CD14-positive monocyte (primary cell): ENCODE measurements around the gene TSN. TPM values are rescaled to one million over a fixed set of nuclear protein-coding genes. Genes with fewer than 3 reads are reported as not detected.

Experiments
- DNase-seq, 3 donors: peaks; one replicate each; pipeline ENCODE4 v3.0.0-alpha.2; 2011 to 2022
- H2AFZ ChIP-seq: 2 replicates; pipeline ENCODE4 v1.6.0; 2012; ENCODE audit warnings: mild to moderate bottlenecking, low read depth, low read length, inconsistent platforms; ENCODE audit not compliant: insufficient read depth, poor library complexity, severe bottlenecking
- H3K27ac ChIP-seq, 2 donors: 1 replicate in 1 of 2; 2 replicates in 1 of 2; pipeline ENCODE4 v1.5.1; 2012 to 2013; ENCODE audit warnings: low read length in 2 of 2, control low read depth in 1 of 2, inconsistent platforms in 1 of 2, low read depth in 1 of 2, mild to moderate bottlenecking in 1 of 2
- H3K27me3 ChIP-seq, 2 donors: one replicate each; pipeline versions ENCODE4 v1.6.0 to v1.6.1; 2011 to 2013; ENCODE audit warnings: low read length in 2 of 2; ENCODE audit not compliant: control insufficient read depth in 2 of 2, insufficient read depth in 2 of 2
- H3K36me3 ChIP-seq, 2 donors: replicated peaks in 1 of 2; 1 replicate in 1 of 2; 2 replicates in 1 of 2; pipeline versions ENCODE4 v1.5.1 to v1.6.1; 2012 to 2013; ENCODE audit warnings: low read length in 2 of 2, control low read depth in 1 of 2, inconsistent platforms in 1 of 2, mild to moderate bottlenecking in 1 of 2; ENCODE audit not compliant: insufficient read depth in 2 of 2, control insufficient read depth in 1 of 2
- H3K4me1 ChIP-seq, 2 donors: 1 replicate in 1 of 2; 2 replicates in 1 of 2; pipeline versions ENCODE4 v1.5.1 to v1.6.1; 2012 to 2013; ENCODE audit warnings: low read length in 2 of 2, control low read depth in 1 of 2, inconsistent platforms in 1 of 2, mild to moderate bottlenecking in 1 of 2, moderate library complexity in 1 of 2; ENCODE audit not compliant: insufficient read depth in 2 of 2, control insufficient read depth in 1 of 2
- H3K4me2 ChIP-seq: replicated peaks from 2 replicates; pipeline ENCODE3; 2012; ENCODE audit warnings: low read length, moderate library complexity, mild to moderate bottlenecking; ENCODE audit not compliant: poor library complexity, severe bottlenecking; ENCODE audit errors: extremely low read depth
- H3K4me3 ChIP-seq, 3 experiments: fragments of 200-600 bp in 1 of 3; sonication (generic) in 1 of 3; replicated peaks in 1 of 3; 1 replicate in 2 of 3; 2 replicates in 1 of 3; pipeline ENCODE4 v1.5.1; 2011 to 2013; ENCODE audit warnings: low read length in 3 of 3, mild to moderate bottlenecking in 3 of 3, control low read depth in 2 of 3, low read depth in 2 of 3, inconsistent platforms in 1 of 3, moderate library complexity in 1 of 3
- H3K79me2 ChIP-seq: 2 replicates; pipeline ENCODE4 v1.6.0; 2012; ENCODE audit warnings: mild to moderate bottlenecking, control low read depth, inconsistent platforms, low read length, moderate library complexity; ENCODE audit not compliant: insufficient read depth
- H3K9ac ChIP-seq: 2 replicates; pipeline ENCODE4 v1.6.0; 2017; ENCODE audit warnings: low read length, mild to moderate bottlenecking; ENCODE audit not compliant: insufficient read depth, poor library complexity, severe bottlenecking
- H3K9me3 ChIP-seq, 2 donors: replicated peaks in 1 of 2; 1 replicate in 1 of 2; 2 replicates in 1 of 2; pipeline versions ENCODE4 v1.5.1 to v1.6.1; 2012 to 2013; ENCODE audit warnings: low read length in 2 of 2, control low read depth in 1 of 2; ENCODE audit not compliant: control insufficient read depth in 1 of 2, insufficient read depth in 1 of 2
- H4K20me1 ChIP-seq: 2 replicates; pipeline ENCODE4 v1.6.0; 2012; ENCODE audit warnings: mild to moderate bottlenecking, low read length, control low read depth, moderate library complexity; ENCODE audit not compliant: insufficient read depth
- H3K27ac Mint-ChIP-seq, 7 donors: one replicate each; pipeline ENCODE4 v1.8.0; 2020; ENCODE audit warnings: mild to moderate bottlenecking in 7 of 7, mixed read lengths in 7 of 7, moderate library complexity in 6 of 7, inconsistent platforms in 2 of 7
- H3K27me3 Mint-ChIP-seq, 3 donors: one replicate each; pipeline ENCODE4 v1.8.0; 2021 to 2022; ENCODE audit warnings: low read depth in 3 of 3, mild to moderate bottlenecking in 3 of 3, mixed read lengths in 3 of 3, moderate library complexity in 3 of 3, inconsistent platforms in 1 of 3
- H3K36me3 Mint-ChIP-seq, 2 donors: one replicate each; pipeline ENCODE4 v1.8.0; 2020; ENCODE audit warnings: mixed read lengths in 2 of 2, inconsistent platforms in 1 of 2, mild to moderate bottlenecking in 1 of 2
- H3K4me1 Mint-ChIP-seq: one replicate; pipeline ENCODE4 v1.8.0; 2020; ENCODE audit warnings: mild to moderate bottlenecking, mixed read lengths
- H3K4me3 Mint-ChIP-seq, 2 donors: one replicate each; pipeline ENCODE4 v1.8.0; 2020; ENCODE audit warnings: mild to moderate bottlenecking in 2 of 2, mixed read lengths in 2 of 2, moderate library complexity in 1 of 2
- H3K9me3 Mint-ChIP-seq, 7 donors: one replicate each; pipeline ENCODE4 v1.8.0; 2020 to 2022; ENCODE audit warnings: mixed read lengths in 7 of 7, mild to moderate bottlenecking in 6 of 7, moderate library complexity in 6 of 7, inconsistent platforms in 2 of 7
- WGBS: methylation state at CpG from one replicate; pipeline ENCODE4 v1.1.5; 2013; ENCODE audit warnings: missing lambda C conversion rate; ENCODE audit not compliant: insufficient coverage; 5-methylcytosine and 5-hydroxymethylcytosine counted together
- intact Hi-C, 2 donors: fragments of 100-400 bp; cut with micrococcal nuclease; formaldehyde crosslinking; loops; one replicate each; pipeline versions ENCODE4 v1.15.0 to v1.15.1; 2023
- polyA plus RNA-seq, 3 donors: library from polyadenylated mRNA; depleted of rRNA in 1 of 3; unstranded in 2 of 3; stranded (reverse) in 1 of 3; fragments of 300-500 nt in 2 of 3; fragments of >200 nt in 1 of 3; fragmentation: Illumina TruSeq in 2 of 3; gene quantifications; 1 replicate in 2 of 3; 2 replicates in 1 of 3; pipeline ENCODE4 v1.2.3, GENCODE V29; 2012 to 2021
- TF ChIP-seq, protein P1 (sequence below): fragments of 200-600 bp; IDR thresholded peaks from one replicate; pipeline ENCODE4 v1.8.0; 2022; ENCODE audit warnings: antibody characterized with exemption, mild to moderate bottlenecking

TSN gene
- polyA plus RNA-seq, 3 donors = 12.2 to 66.5 (median 65.5) TPM

GRCh38 chr2:121778741-121779487 is 23.5 kb downstream of the TSN start:
- H3K9me3 ChIP-seq = no peaks in the 10 kb centered on the region
- Mint-ChIP-seq H3K9me3 (no peaks in the 10 kb centered on the region), H3K27ac (no peak overlapping the region), H3K27me3 (peaks cover 1 to 9% (median 2%) of the 10 kb centered on the region in 3 donors), H3K4me3 (no peak overlapping the region), H3K4me1 (no peaks in the 10 kb centered on the region), H3K36me3 (no peaks in the 10 kb centered on the region)
- no peak overlapping the region for H2AFZ ChIP-seq
- WGBS = 97% methylated on average over 3 of the region's 7 CpGs
- TF ChIP-seq, protein P1, sequence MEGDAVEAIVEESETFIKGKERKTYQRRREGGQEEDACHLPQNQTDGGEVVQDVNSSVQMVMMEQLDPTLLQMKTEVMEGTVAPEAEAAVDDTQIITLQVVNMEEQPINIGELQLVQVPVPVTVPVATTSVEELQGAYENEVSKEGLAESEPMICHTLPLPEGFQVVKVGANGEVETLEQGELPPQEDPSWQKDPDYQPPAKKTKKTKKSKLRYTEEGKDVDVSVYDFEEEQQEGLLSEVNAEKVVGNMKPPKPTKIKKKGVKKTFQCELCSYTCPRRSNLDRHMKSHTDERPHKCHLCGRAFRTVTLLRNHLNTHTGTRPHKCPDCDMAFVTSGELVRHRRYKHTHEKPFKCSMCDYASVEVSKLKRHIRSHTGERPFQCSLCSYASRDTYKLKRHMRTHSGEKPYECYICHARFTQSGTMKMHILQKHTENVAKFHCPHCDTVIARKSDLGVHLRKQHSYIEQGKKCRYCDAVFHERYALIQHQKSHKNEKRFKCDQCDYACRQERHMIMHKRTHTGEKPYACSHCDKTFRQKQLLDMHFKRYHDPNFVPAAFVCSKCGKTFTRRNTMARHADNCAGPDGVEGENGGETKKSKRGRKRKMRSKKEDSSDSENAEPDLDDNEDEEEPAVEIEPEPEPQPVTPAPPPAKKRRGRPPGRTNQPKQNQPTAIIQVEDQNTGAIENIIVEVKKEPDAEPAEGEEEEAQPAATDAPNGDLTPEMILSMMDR = no peak
- H3K9ac ChIP-seq = no peak overlapping the region
- intact Hi-C loops = no loop called here
- no peak for DNase-seq
- H3K36me3 ChIP-seq = no peaks in the 10 kb centered on the region
- no peaks in the 10 kb centered on the region for H3K79me2 ChIP-seq
- no peak overlapping the region for H3K4me3 ChIP-seq
- H4K20me1 ChIP-seq = no peaks in the 10 kb centered on the region
- no peaks in the 10 kb centered on the region for H3K27me3 ChIP-seq
- no peaks in the 10 kb centered on the region for H3K4me1 ChIP-seq
- H3K27ac ChIP-seq = no peak overlapping the region
- no peak overlapping the region for H3K4me2 ChIP-seq

- intact Hi-C loops = no loop called here
- Mint-ChIP-seq H3K27ac (no peak overlapping the region), H3K4me3 (no peak overlapping the region), H3K27me3 (peaks cover 2 to 9% (median 3%) of the 10 kb centered on the region in 3 donors), H3K36me3 (no peaks in the 10 kb centered on the region), H3K4me1 (no peaks in the 10 kb centered on the region), H3K9me3 (peaks cover 0 to 4% (median 1%) of the 10 kb centered on the region in 7 donors)
- no CpG with 5 or more reads among the region's 2 CpGs for WGBS
- TF ChIP-seq, protein P1 = no peak
- no peaks in the 10 kb centered on the region for H3K36me3 ChIP-seq
- no peaks in the 10 kb centered on the region for H3K27me3 ChIP-seq
- no peaks in the 10 kb centered on the region for H4K20me1 ChIP-seq
- no peak overlapping the region for H3K27ac ChIP-seq
- no peak overlapping the region for H3K4me2 ChIP-seq
- H3K4me1 ChIP-seq = no peaks in the 10 kb centered on the region
- H3K9me3 ChIP-seq = no peaks in the 10 kb centered on the region
- H3K4me3 ChIP-seq = no peak overlapping the region
- no peaks in the 10 kb centered on the region for H3K79me2 ChIP-seq
- H3K9ac ChIP-seq = no peak overlapping the region
- H2AFZ ChIP-seq = no peak overlapping the region
- DNase-seq = no peak
Observed at GRCh38 chr2:121783180-121783579, 27.7 kb downstream of the TSN start.
